HEK293T (cell line): ENCODE measurements around the gene PALLD.

Source experiments
- ARNT ChIP-seq: fragments of 450-650 bp; IDR thresholded peaks from 2 replicates; pipeline ENCODE4 v1.6.1; 2017; ENCODE audit warnings: mild to moderate bottlenecking
- BHLHE40 ChIP-seq: fragments of 450-650 bp; IDR thresholded peaks from 2 replicates; pipeline ENCODE4 v1.6.1; 2016; ENCODE audit warnings: mild to moderate bottlenecking, moderate library complexity, borderline replicate concordance
- ELF4 ChIP-seq: fragments of 450-650 bp; IDR thresholded peaks from 2 replicates; pipeline ENCODE4 v1.6.1; 2017; ENCODE audit warnings: antibody characterized with exemption
- FOXA1 ChIP-seq: fragments of 450-650 bp; IDR thresholded peaks from 2 replicates; pipeline ENCODE4 v1.6.1; 2016; ENCODE audit warnings: mild to moderate bottlenecking
- FOXK2 ChIP-seq: fragments of 450-650 bp; IDR thresholded peaks from 2 replicates; pipeline ENCODE4 v1.6.1; 2016; ENCODE audit warnings: mild to moderate bottlenecking
- FOXM1 ChIP-seq: fragments of 450-650 bp; IDR thresholded peaks from 2 replicates; pipeline ENCODE4 v1.6.1; 2017; ENCODE audit warnings: mild to moderate bottlenecking, borderline replicate concordance
- HDGF ChIP-seq: fragments of 450-650 bp; IDR thresholded peaks from 2 replicates; pipeline ENCODE4 v1.6.1; 2017; ENCODE audit warnings: antibody characterized with exemption, borderline replicate concordance
- L3MBTL2 ChIP-seq: fragments of 450-650 bp; conservative IDR thresholded peaks from 2 replicates; pipeline ENCODE4 v1.6.1; 2016; ENCODE audit warnings: mild to moderate bottlenecking
- LEF1 ChIP-seq: fragments of 450-650 bp; IDR thresholded peaks from 2 replicates; pipeline ENCODE4 v1.6.1; 2017; ENCODE audit warnings: mild to moderate bottlenecking, borderline replicate concordance
- NFRKB ChIP-seq: fragments of 450-650 bp; IDR thresholded peaks from 2 replicates; pipeline ENCODE4 v1.6.1; 2016; ENCODE audit warnings: mild to moderate bottlenecking, moderate library complexity
- SP1 ChIP-seq: fragments of 450-650 bp; IDR thresholded peaks from 2 replicates; pipeline ENCODE4 v1.6.1; 2017
- SUZ12 ChIP-seq: fragments of 450-650 bp; IDR thresholded peaks from 2 replicates; pipeline ENCODE4 v1.6.1; 2016; ENCODE audit warnings: mild to moderate bottlenecking
- ZNF384 ChIP-seq: fragments of 450-650 bp; IDR thresholded peaks from 2 replicates; pipeline ENCODE4 v1.6.1; 2016

GRCh38 chr4:168610911-168611530 lies 114.2 kb downstream of the PALLD start:
- TF ChIP-seq SP1 (no peak), FOXA1 (no peak), FOXK2 (no peak), HDGF (no peak), ELF4 (no peak), BHLHE40 (no peak), ARNT (no peak), SUZ12 (no peak), FOXM1 (no peak), LEF1 (no peak), L3MBTL2 (no peak), ZNF384 (no peak), NFRKB (no peak)
